ENCODE data around the gene DOCK3. TPM values are rescaled to one million over a fixed set of nuclear protein-coding genes. Genes with fewer than 3 reads are reported as not detected.

DOCK3 gene
- total RNA-seq, 1 experiment from 2014 or later: 8.3 TPM

DNA sequence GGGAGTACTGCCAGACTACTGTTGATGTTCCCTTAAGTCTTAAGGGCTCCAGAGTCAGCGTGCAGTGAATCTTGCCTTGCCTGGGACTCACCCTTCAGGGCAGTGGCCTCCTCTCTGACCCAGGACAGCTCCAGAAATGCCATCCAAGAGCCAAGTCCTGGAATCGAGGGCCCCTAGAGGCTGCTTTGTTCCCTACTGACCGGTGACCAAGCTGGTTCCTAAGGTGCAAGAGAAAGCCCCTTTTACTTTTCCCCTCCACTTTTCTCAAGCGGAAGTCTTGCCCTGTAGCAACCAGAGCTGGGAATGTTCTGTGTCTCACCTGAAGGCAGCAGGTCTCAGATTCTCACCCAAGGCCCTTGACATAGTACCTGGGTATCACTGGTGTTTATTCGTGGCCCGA is 238.0 kb downstream of the DOCK3 start:
- no peak overlapping the region for H2BK20ac ChIP-seq (ENCODE audit: low read depth, low read length, poor library complexity, severe bottlenecking)
- peak; percentile 48 for DNase-seq
- Mint-ChIP-seq H3K36me3 (ENCODE audit: insufficient read depth in 1 of 3, low read depth in 3 of 3) (peaks cover 0 to 10% (median 3%) of the 10 kb centered on the region in 3 experiments; a peak in 3 of 7 replicates), H3K9me3 (peaks cover 1 to 5% of the 10 kb centered on the region in 2 experiments; a peak in 3 of 5 replicates), H3K4me3 (no peak overlapping the region), H3K27ac (no peak overlapping the region; a peak in 2 of 7 replicates), H3K4me1 (peaks cover 7 to 17% of the 10 kb centered on the region in 2 experiments), H3K27me3 (ENCODE audit: low read depth) (no peaks in the 10 kb centered on the region)
- no peak overlapping the region for H3T11ph ChIP-seq (ENCODE audit: low read length)
- H4K91ac ChIP-seq (ENCODE audit: insufficient read length, low read depth, low read length): no peak overlapping the region
- no peak overlapping the region for H2AK5ac ChIP-seq (ENCODE audit: insufficient read length, low read length)
- no peak overlapping the region for H2BK5ac ChIP-seq (ENCODE audit: insufficient read length, low read length)
- WGBS (ENCODE audit: extremely low coverage, insufficient read length, low lambda C conversion rate): no CpG with 5 or more reads among the region's 6 CpGs
- no peak overlapping the region for H3K4me2 ChIP-seq (ENCODE audit: insufficient read depth, insufficient read length, low read length)
- no peak overlapping the region for H3K56ac ChIP-seq (ENCODE audit: insufficient read length, low read depth, low read length)
- H4K20me1 ChIP-seq (ENCODE audit: control insufficient read depth, insufficient read depth, insufficient read length): no peaks in the 10 kb centered on the region
- no peak overlapping the region for H4K8ac ChIP-seq (replicated peaks; ENCODE audit: insufficient read length, low read depth, low read length)
- no peaks in the 10 kb centered on the region; the same call in 1 of the 2 replicates for H3K79me2 ChIP-seq (ENCODE audit: insufficient read depth, low read length)
- no peak overlapping the region for H4K5ac ChIP-seq (ENCODE audit: insufficient read length, low read depth, low read length)
- H3K23ac ChIP-seq (ENCODE audit: insufficient read length, low read depth, low read length): no peak overlapping the region
- H3K27ac ChIP-seq (ENCODE audit: insufficient read length, low read depth, low read length): no peak overlapping the region
- no peak overlapping the region for H2BK12ac ChIP-seq (ENCODE audit: insufficient read length, low read depth, low read length)
- H3K18ac ChIP-seq (ENCODE audit: insufficient read length, low read depth, low read length): no peak overlapping the region
- H3K27me3 ChIP-seq (ENCODE audit: insufficient read depth, low read length): no peaks in the 10 kb centered on the region
- no peak; the same call in 2 of the 3 replicates for TF ChIP-seq CTCF (conservative IDR thresholded peaks at IDR 0.05)
- no peak overlapping the region for H3K9ac ChIP-seq (ENCODE audit: extremely low read depth, insufficient read length, low read length)
- H2BK15ac ChIP-seq (ENCODE audit: low read depth, low read length): no peak overlapping the region
- no peaks in the 10 kb centered on the region for H3K4me1 ChIP-seq (ENCODE audit: insufficient read depth, low read length)
- no peak overlapping the region for H2BK120ac ChIP-seq (ENCODE audit: low read depth, low read length, poor library complexity, severe bottlenecking)
- H3K4ac ChIP-seq (ENCODE audit: low read depth, low read length): no peak overlapping the region
- H3K23me2 ChIP-seq (ENCODE audit: insufficient read length, low read depth, low read length, poor library complexity, severe bottlenecking): no peaks in the 10 kb centered on the region
- no peak overlapping the region for H3K14ac ChIP-seq (ENCODE audit: insufficient read depth, low read length)
- no peaks in the 10 kb centered on the region for H3K9me3 ChIP-seq (ENCODE audit: control insufficient read depth, low read depth, low read length)
- no peak overlapping the region for H2AFZ ChIP-seq (ENCODE audit: low read length)
- no peaks in the 10 kb centered on the region for H3K79me1 ChIP-seq (ENCODE audit: insufficient read depth, low read depth, low read length, poor library complexity, severe bottlenecking)

Measured in H9 (cell line).